Stimulated activated CD4-positive, alpha-beta T cell treated with anti-CD3 and anti-CD28 coated beads, Interleukin-1b, Interleukin-23, amount 100 ng/mL, for 24 hours (primary cell): ENCODE measurements around the gene SRRM3.
"Not testable (repeated sequence)": the region's sequence is repeated elsewhere in the genome, so short reads cannot be mapped to it uniquely, and the experiment has no call there.

ENCODE experiments used
- DNase-seq, 4 experiments: peaks; one replicate each; pipeline ENCODE4 v3.0.0-alpha.2; 2020; ENCODE audit warnings: low read depth in 4 of 4, low spot score in 1 of 4

SRRM3 gene, protein sequence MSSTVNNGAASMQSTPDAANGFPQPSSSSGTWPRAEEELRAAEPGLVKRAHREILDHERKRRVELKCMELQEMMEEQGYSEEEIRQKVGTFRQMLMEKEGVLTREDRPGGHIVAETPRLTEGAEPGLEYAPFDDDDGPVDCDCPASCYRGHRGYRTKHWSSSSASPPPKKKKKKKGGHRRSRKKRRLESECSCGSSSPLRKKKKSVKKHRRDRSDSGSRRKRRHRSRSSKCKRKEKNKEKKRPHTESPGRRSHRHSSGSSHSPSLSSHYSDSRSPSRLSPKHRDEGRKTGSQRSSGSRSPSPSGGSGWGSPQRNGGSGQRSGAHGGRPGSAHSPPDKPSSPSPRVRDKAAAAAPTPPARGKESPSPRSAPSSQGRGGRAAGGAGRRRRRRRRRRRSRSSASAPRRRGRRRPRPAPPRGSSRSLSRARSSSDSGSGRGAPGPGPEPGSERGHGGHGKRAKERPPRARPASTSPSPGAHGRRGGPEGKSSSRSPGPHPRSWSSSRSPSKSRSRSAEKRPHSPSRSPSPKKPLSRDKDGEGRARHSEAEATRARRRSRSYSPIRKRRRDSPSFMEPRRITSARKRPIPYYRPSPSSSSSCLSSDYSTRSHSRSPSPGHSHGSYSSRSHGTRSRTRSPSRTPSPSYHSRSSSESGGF

DNA sequence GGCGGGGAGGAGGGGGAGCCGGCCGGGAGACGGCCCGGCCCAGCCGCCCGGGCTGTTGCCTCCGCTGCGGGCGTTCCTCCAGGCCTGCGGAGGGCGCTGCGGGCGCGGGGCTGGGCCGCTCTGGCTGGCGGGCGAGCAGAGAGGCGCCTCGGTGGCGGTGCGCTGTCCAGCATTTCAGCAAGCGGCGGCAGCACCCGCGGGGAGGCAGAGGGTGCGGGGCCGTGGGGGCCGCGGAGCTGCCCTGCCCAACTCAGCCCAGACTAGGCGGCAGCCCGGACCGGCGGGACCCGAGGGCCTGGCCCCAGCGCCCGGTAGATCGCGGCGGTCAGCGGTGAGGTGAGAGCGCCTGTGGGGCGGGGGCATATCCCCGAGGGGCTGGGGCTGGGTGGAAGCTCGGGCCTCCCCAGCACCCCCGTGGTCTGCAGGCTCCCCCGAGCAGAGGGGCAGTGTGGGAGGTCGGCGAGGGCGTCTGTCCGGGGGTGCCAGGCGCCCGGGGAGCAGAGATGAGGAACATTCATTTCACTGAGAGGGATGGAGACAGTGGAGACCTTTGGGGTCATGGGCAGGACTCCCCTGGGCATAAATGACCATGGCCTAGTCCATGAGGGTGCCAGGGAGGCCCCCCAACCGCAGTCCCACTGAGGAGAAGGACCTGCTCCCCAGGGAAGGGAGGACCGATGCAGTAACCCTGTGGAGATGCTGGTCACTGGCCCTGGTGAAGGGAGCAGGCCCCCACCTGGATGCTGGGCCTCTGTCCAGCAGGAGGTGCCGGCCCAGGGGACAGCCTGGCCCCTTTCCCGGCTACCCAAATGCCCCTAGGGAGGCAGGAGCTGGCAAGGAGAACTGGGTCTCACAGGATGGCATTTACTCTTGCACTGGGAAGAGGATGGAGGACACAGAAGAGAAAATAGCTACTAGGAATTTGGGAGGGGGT lies at the start of gene SRRM3:
Gene SRRM3 (plus strand): TSS at position 165 of the 934 bp plus-strand sequence. CDS start 33,171 bp downstream, outside the sequence.
- peak; percentile 62 to 74 (median 72) for DNase-seq

DNA sequence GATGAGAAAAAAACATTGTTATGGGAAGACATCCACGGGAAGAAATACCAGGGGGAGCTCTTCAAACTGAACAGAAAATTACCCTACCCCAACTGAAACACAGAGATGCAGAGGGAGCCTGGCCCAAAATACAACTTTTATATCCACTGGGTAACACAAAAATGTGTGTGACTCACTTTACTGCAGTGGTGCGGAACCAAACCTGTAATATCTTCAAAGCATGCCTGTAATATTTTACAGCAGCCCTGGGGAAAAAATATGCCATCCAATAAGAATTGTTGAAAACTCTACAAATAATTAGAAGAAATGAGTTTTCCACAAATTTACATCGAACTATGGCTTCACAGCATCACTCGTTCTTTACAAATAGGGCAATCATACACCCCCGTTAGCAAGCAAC lies 49.8 kb upstream of the SRRM3 start:
- DNase-seq = no peak

- not testable (repeated sequence) for DNase-seq
Observed at GRCh38 chr7:76153571-76154230, 48.0 kb upstream of the SRRM3 start.

DNA sequence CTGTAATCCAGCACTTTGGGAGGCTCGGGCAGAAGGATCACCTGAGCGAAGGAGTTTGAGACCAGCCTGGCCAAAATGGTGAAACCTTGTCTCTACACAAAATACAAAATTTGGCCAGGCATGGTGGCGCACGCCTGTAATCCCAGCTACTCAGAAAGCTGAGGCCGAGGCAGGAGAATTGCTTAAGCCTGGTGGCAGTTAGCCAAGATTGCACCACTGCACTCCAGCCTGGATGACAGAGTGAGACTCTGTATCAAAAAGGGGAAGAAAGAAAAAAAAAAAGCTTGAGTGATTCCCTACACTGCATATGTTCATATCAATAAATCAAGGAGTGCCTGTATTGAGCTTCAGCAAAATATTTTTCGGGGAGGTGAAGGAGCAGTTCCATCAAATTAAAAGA lies 45.8 kb upstream of the SRRM3 start:
- no peak for DNase-seq

- not testable (repeated sequence) for DNase-seq
Observed at GRCh38 chr7:76156992-76157685, 44.6 kb upstream of the SRRM3 start.

GRCh38 chr7:76158416-76158815 lies 43.3 kb upstream of the SRRM3 start:
- not testable (repeated sequence) for DNase-seq

DNA sequence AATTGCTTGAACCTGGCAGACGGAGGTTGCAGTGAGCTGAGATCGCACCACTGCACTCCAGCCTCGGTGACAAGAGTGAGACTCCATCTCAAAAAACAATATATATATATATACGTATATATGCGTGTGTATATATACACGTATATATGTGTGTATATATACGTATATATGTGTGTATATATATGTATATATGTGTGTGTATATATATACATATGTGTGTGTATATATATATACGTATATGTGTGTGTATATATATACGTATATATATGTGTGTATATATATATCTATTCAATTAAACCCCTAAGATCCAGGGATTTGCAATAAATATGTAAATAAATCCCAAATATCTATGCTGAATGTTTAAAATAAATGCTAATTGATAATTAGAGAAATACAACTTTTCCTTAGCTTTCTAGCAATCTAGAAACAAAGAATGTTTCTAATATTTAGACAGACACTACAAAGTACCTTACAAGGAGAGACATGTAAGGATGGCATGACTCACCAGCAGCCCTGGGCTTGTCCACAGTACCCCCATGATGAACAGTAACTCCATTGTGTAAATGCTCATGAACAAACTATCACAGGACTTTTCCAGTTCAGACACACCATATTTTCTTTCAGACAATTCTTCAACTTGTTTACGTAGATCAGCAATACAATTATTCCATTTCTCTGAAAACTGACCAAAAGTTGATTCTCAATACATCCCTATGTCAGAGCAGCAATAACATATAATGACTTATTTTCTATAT lies 39.1 kb upstream of the SRRM3 start:
- not testable (repeated sequence) for DNase-seq

DNA sequence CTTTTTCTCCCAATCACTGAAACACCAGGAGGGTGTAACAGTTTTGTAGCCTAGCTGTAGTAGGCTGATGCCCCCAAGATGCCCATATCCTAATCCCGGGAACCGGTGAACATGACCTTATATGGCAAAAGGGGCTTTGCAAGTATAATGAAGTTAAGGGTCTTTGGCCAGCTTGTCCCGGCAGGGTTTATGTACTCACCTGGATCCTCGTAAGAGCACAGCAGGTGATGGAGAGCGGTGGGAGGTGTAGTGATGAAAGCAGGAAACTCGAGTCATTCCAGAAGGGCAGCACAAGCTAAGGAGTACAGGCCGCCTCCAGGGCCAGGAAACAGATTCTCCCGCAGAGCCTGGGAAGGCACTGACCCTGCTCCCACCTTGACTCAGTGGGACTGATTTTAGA lies 37.9 kb upstream of the SRRM3 start:
- DNase-seq = not testable (repeated sequence)

GRCh38 chr7:76165106-76165972 lies 36.4 kb upstream of the SRRM3 start:
- no peak for DNase-seq

DNA sequence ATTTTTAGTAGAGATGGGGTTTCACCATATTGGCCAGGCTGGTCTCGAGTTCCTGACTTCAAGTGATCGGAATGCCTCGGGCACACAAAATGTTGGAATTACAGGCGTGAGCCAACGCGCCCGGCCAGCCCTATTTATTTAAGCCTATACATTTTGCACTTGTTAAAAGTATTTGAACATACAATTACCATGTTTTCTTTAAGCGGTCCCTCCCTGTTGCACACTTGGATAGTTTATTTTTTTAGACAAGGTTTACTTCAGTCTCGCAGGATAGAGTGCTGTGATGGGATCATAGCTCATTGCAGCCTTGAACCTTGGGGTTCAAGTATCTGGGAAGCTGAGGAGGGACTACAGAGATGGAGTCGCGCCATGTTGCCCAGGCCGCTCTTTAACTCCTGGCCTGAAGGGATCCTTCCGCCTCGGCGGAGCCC lies 35.7 kb upstream of the SRRM3 start:
- no peak for DNase-seq

- peak; percentile 81 to 91 (median 88) for DNase-seq
Observed at GRCh38 chr7:76166404-76167255, 35.1 kb upstream of the SRRM3 start.

DNA sequence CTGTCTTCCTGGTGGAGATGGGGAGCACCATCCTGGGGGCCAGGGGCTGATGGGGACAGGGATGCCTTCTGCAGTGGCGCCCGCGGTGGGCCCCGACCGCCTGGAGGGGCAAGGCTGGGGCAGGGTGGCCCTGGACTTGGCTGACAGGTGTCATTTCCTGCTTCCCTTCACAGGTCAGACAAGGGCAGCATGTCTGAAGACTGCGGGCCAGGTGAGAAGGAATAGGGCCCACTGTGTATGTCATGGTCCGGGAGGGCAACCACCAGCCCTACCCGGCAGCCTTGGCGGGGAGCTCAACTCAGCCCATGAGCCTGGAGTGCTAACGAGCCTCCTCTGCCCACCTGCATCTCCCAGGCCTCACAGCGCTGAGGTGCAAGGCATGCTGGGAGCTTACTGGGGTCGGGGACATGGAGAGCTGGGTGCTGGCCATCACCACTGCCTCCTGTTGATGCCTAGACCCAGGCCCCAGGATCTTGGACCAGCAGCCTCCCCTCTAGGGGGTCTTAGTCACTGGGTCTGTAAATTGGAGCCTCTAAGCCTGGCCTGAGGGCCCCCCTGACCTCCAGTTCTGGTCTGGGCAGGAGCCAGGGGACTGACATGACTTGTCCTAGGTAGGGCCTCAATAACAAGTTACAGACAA lies 28.0 kb upstream of the SRRM3 start:
- no peak for DNase-seq

GRCh38 chr7:76176951-76177350 lies 24.7 kb upstream of the SRRM3 start:
- not testable (repeated sequence) for DNase-seq

- no peak for DNase-seq
Observed at GRCh38 chr7:76179686-76180085, 22.0 kb upstream of the SRRM3 start.

GRCh38 chr7:76182225-76182960 lies 19.3 kb upstream of the SRRM3 start:
- DNase-seq = no peak

DNA sequence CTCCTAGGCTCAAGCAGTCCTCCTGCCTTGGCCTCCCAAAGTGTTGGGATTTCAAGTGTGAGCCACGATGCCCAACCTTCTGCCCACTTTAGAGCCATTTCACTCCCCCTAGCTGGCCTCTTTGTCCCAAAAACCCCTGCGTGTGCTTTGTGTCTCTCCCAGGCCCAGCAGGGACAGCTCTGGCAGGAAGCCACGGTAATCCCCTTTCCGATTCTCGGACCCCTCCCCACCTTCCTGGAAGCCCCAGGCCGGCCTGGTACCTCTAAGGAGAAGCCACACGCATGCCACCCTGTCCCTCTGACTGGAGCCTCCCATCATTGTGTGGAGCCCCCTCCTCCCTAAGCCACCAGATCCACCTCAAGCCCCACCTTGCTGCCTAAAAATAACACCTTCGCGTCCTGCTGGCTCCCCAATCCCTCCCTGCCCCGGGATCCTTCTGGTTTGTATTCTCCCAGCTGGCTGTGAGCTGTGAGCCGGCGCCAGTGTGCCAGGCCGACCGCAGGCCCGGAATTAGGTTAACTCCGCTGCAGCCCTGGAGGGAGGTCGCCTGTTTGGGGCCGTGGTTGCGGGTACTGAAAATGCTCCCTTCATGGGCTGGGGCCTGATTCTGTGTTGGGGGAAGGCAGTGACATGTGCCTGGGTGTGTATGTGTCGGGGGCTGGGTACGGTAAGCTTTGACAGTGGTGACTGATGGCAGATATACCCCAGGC lies 16.4 kb upstream of the SRRM3 start:
- DNase-seq = no peak
